Medulla oblongata (tissue), 1 donor: ENCODE measurements around the gene SOX6.
A peak's percentile ranks its signal among the peaks of the same experiment; 100 is the strongest.
"Not testable (repeated sequence)": the region's sequence is repeated elsewhere in the genome, so short reads cannot be mapped to it uniquely, and the experiment has no call there.

Experiments used
- DNase-seq: peaks from one replicate; pipeline ENCODE4 v3.0.0-alpha.2; 2015; ENCODE audit errors: extremely low spot score

SOX6 gene

GRCh38 chr11:16356057-16356760 lies at the start of gene SOX6:
Gene SOX6, minus strand, starts transcription at chr11:16356546. Its CDS starts 15,298 bp downstream, at chr11:16341248.
- peak; percentile 83 for DNase-seq

GRCh38 chr11:16404781-16405285 lies 48.5 kb upstream of the SOX6 start:
- DNase-seq, result no peak

DNA sequence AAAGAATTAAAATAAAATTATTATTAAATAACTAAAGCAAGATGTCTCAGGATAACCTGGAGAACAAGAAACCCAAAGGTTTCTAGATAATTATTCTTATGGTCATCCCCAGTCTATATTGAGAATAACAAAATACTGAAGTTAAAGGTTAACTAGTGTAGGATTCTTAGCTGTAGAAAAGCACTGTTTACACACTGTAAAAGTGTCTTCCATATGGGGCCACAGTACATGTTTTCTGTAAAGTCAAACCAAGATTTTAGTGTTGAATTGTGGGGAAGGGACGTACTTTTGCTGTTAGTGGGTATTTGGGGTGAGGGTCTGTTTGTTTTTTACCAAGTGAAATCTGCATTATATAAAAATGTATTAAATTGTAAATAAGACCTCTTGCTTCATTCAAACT lies 47.5 kb upstream of the SOX6 start:
- DNase-seq, result no peak

DNA sequence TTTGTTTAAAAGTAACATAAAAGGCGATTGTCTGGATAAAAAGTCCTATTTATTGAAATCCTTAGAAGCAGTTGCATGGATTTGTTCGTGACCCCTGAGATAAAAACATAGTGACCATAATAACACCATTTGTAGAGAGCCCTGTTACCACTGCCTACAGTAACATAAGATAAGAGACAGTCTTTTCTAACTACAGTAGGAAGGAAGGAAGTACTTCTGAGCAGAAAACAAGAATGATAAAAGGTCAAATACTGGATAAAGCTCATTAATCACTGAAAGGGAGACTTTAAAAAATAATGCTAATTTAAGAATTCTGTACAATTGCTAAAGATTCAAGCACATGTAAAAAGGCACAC lies 47.1 kb upstream of the SOX6 start:
- no peak for DNase-seq

DNA sequence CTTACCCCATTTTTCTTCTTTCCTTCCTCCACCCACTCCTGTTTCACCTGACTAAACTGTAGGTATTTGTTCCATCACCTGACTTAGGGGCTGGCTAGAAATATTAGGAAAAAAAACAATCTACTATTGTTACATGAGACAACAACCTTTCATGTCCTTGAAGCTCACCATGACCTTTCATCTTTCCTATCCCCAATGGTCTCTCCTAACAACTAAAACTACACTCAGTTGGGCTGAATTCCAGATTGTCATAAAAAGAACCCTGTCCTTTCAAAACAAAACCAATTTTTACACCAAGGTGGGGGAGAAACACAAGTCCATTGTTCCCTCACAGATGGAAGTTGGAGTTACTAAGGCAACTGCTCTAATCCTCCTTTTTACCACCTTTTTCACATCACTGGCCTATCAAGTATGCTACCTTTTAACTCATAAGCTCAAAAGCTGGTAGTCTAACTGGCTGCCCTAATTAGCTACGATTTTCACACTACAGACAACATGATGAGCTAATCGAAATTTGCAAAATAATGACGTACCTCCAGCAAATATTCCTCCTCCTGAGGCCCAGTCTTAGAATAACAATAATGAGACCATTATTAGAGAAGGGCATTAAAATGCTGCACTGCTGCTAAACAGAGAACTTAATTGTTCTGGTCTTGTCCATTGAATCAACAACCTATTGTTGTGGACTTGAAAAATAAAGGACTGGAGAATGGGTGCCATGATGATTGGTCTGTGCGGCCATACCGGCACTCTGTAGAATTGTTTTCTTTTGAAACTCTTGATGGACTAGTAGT lies 46.5 kb upstream of the SOX6 start:
- DNase-seq, result peak; percentile 83

DNA sequence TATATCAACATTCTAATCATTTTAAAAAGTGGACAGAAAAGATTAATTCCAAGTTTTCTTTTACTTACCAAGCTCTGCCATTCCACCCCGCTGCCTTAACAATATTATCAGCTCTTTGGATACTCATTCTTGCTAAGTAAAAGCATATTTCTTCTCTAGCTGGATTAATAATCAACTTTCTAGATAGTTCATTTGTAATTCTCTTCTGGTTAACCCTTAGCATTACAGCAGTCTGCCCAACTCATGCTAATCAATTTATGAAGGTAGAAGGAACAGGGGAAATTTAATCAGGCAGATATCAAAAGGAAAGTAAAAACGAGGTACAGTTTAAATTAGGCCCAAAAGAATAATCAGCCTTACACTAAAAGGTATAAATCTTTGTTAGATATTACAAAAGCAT lies 41.0 kb upstream of the SOX6 start:
- DNase-seq, result no peak

GRCh38 chr11:16395601-16396000 lies 39.3 kb upstream of the SOX6 start:
- DNase-seq, result no peak

DNA sequence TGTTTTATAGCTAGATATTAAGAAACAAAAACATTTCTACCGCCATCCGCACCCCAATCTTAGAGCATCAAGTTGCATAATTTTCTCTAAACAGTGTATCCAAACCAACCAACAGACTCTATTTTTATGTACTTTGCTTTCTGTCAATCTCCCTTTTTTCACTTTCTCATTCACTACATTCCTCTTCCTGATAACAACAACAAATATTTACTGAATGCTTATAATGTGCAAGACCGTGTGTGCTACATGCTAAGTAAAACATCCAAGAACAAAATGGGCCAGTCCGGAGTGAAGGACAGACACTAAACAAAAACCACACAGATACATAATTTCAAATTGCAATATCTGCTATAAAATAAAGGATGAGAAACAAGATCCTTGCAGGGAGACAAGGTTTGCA lies 38.6 kb upstream of the SOX6 start:
- DNase-seq, result no peak

GRCh38 chr11:16393340-16393739 lies 37.0 kb upstream of the SOX6 start:
- no peak for DNase-seq

DNA sequence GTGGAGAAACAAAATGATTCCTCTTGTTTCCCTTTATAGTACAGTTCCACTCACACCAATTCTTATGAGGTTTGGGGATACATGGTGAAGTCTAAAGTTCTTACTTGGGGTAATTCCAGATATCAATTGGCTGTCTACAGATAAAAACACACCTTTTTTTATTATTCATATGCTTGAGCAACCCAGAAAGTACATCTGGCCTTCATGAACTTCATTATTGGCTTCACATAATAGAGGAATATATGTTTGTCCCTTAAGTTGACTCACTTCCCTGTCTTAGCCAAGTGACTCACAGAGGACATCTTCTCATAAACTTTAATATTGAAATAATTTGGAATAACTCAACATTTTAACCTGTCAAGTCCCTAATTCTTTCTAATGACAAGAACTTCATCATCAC lies 36.3 kb upstream of the SOX6 start:
- no peak for DNase-seq

DNA sequence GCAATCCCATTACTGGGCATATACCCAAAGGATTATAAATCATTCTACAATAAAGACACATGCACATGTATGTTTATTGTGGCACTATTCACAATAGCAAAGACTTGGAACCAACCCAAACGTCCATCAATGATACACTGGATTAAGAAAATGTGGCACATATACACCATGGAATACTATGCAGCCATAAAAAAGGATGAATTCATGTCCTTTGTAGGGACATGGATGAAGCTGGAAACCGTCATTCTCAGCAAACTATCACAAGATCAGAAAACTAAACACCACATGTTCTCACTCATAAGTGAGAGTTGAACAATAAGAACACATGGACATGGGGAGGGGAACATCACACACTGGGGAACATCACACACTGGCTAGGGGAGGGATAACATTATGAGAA lies 34.5 kb upstream of the SOX6 start:
- DNase-seq, result not testable (repeated sequence)

DNA sequence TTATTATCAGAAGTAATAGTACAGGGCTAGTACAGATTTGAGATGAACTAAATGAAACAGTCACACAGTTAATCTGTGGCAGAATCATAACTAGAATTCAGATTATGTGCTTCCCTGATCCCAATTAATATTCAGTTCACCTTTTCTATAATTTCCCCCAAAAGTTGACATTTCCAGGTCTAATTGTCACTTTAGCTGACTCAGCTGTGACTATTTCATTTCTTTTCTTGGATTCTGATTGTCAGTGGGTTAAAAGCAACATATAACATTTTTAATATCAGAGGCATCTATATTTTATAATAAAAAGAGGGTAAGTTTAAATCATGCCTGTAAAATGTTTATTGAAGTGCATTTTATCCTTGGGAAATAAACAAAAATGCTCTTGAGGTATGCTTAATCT lies 28.8 kb upstream of the SOX6 start:
- DNase-seq, result no peak

DNA sequence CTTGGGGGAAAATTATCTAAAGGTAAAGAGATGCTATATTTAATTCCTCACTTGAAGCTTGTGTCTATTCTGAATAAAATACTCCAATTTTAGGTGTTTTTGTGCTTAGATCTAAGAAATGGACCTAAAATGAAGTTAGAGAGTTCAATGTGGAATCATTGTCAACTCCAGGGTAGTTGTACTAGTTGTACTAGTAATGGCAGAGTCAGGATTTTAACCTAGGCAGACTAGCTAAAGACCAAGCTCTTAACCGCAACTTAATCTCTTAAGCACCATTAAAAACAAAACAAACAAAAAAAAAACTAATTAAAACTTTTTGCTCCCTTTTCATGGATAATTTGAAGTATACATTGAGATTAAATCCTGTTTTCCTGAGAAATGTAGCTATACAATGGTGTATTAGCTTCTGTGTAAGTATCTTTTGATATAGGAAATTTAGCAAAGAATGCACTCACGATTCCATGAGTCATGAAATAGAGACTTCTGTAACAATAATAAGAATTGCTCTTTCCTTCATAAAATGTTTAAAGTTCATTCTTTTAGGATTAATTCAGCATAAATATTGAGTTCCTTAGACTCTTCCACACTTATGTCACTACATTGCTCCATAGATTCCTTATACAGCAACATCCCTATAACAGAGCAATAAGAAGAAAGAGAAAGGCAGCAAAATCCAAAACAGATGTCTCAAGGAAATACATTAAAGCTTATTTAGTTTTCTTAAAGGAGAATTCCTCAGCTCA lies 26.5 kb upstream of the SOX6 start:
- DNase-seq, result no peak

DNA sequence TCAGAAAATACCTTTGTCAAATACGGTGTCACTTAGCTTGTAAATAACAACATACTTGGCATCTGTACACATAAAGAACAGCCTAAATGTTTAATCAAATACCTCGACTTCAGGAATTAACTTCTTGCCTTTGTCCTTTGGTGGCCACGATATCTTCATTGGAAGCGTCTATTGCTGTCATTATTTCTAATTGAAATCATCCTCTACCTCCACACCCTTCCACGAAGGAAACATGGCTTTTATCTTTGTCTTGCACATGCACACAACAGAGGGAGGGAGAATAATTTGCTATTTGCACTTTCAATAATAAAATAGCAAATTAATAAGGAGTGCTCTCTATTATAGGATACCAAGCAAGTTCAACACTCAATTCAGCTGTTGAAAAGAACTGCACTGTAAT lies 25.8 kb upstream of the SOX6 start:
- DNase-seq, result no peak

GRCh38 chr11:16380941-16381568 lies 24.7 kb upstream of the SOX6 start:
- DNase-seq, result no peak

GRCh38 chr11:16378906-16379305 lies 22.6 kb upstream of the SOX6 start:
- no peak for DNase-seq

- DNase-seq, result no peak
Observed at GRCh38 chr11:16377746-16378145, 21.4 kb upstream of the SOX6 start.

GRCh38 chr11:16375664-16376063 lies 19.3 kb upstream of the SOX6 start:
- not testable (repeated sequence) for DNase-seq

- no peak for DNase-seq
Observed at GRCh38 chr11:16373768-16374167, 17.4 kb upstream of the SOX6 start.

GRCh38 chr11:16372355-16372754 lies 16.0 kb upstream of the SOX6 start:
- no peak for DNase-seq

GRCh38 chr11:16367252-16367651 lies 10.9 kb upstream of the SOX6 start:
- no peak for DNase-seq
